ENCODE data around the gene LRFN2. TPM values are rescaled to one million over a fixed set of nuclear protein-coding genes. Genes with fewer than 3 reads are reported as not detected.

The LRFN2 gene
- total and polyA plus RNA-seq, 2 of the 8 experiments (the other 6 are each of a cell fraction or from before 2014, with no cell fraction given): 2.3 TPM

DNA sequence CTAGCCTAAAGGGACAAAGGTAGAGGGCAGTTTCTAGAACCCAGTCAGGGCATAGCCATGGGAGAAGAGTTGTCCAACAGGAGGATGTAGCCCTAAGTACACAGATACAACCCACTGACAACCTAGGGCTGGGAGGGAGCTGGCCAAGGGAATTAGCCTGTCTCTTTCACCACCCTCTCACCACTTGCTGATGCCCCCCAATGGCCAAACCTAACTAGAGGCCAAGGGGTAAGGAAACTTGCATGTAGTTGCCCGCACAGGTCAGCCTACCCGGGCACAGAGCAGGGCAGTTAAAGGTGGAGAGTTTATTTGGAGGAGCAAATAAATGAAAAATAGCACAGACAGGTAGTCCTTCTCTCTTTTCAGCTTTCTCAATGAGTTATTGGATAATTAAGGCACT, 143.3 kb downstream of the LRFN2 start:
- Histone ChIP-seq H2BK20ac (ENCODE audit: low read length) (peak overlapping the region; percentile 38; the same call in 1 of the 2 replicates), H3K14ac (ENCODE audit: insufficient read length) (no peak overlapping the region), H3K4me3 (ENCODE audit: extremely low read depth in 1 of 4, insufficient read depth in 2 of 4, low read depth in 3 of 4, low read length in 4 of 4) (no peak overlapping the region), H3K4ac (replicated peaks; ENCODE audit: insufficient read length, low read depth, low read length) (no peak overlapping the region), H3K23me2 (ENCODE audit: low read depth, low read length) (0 out of 2 replicates have a peak, but pooled peaks cover 2% of the 10 kb centered on the region), H2AK5ac (ENCODE audit: low read depth, low read length) (no peak overlapping the region), H3K79me2 (ENCODE audit: control insufficient read depth in 1 of 2, insufficient read depth in 2 of 2, low read length in 2 of 2) (no peaks in the 10 kb centered on the region), H4K91ac (replicated peaks; ENCODE audit: insufficient read length, low read length) (no peak overlapping the region), H3K79me1 (ENCODE audit: low read depth, low read length) (no peaks in the 10 kb centered on the region), H3K56ac (replicated peaks; ENCODE audit: insufficient read length, low read depth, low read length) (no peak overlapping the region), H3K23ac (ENCODE audit: insufficient read length) (no peak overlapping the region), H2BK15ac (ENCODE audit: low read length) (no peak overlapping the region), H4K20me1 (replicated peaks in 1 of 2; ENCODE audit: control insufficient read depth in 1 of 2, insufficient read depth in 2 of 2, low read length in 2 of 2) (no peaks in the 10 kb centered on the region), H2BK120ac (replicated peaks; ENCODE audit: low read depth, low read length) (no peak overlapping the region), H3K9ac (replicated peaks in 1 of 4; ENCODE audit: extremely low read depth in 1 of 4, low read depth in 3 of 4, low read length in 3 of 4) (no peak overlapping the region), H3K36me3 (ENCODE audit: control insufficient read depth in 2 of 4, insufficient read depth in 4 of 4, low read length in 3 of 4) (no peaks in the 10 kb centered on the region), H2BK12ac (ENCODE audit: low read depth, low read length) (peak overlapping the region; percentile 78; the same call in 1 of the 2 replicates), H2BK5ac (ENCODE audit: low read depth, low read length) (0 out of 2 replicates have a peak overlapping the region, but pooled peaks have one; percentile 44), H3K9me3 (ENCODE audit: insufficient read depth in 2 of 2, low read depth in 1 of 2, low read length in 1 of 2) (no peaks in the 10 kb centered on the region), H3K4me1 (replicated peaks in 1 of 4; ENCODE audit: control insufficient read depth in 3 of 4, insufficient read depth in 4 of 4, low read length in 3 of 4) (peaks cover 0 to 2% (median 0%) of the 10 kb centered on the region in 4 experiments; a peak in 2 of 7 replicates), H3K4me2 (ENCODE audit: insufficient read depth in 1 of 2, low read depth in 2 of 2, low read length in 2 of 2) (no peak overlapping the region), H3K27ac (ENCODE audit: low read depth, low read length) (no peak overlapping the region), H2AFZ (ENCODE audit: low read length) (no peak overlapping the region), H4K5ac (ENCODE audit: insufficient read length, low read depth, low read length) (no peak overlapping the region), H3K27me3 (replicated peaks in 1 of 4; ENCODE audit: control insufficient read depth in 3 of 4, extremely low read depth in 1 of 4, insufficient read depth in 3 of 4, low read length in 3 of 4) (no peaks in the 10 kb centered on the region), H4K8ac (ENCODE audit: extremely low read depth, insufficient read depth, low read length) (no peak overlapping the region), H3K18ac (ENCODE audit: extremely low read depth, low read length) (no peak overlapping the region)
- 87% methylated on average over 2 of the region's 2 CpGs; no CpG with 5 or more reads in 1 of the 2 experiments for WGBS, 2 experiments (ENCODE audit: extremely low coverage in 1 of 2, insufficient coverage in 1 of 2, insufficient read length in 1 of 2, insufficient replicate concordance in 2 of 2, low coverage in 1 of 2, low lambda C conversion rate in 2 of 2, missing lambda C conversion rate in 1 of 2)
- TF ChIP-seq, protein P1, sequence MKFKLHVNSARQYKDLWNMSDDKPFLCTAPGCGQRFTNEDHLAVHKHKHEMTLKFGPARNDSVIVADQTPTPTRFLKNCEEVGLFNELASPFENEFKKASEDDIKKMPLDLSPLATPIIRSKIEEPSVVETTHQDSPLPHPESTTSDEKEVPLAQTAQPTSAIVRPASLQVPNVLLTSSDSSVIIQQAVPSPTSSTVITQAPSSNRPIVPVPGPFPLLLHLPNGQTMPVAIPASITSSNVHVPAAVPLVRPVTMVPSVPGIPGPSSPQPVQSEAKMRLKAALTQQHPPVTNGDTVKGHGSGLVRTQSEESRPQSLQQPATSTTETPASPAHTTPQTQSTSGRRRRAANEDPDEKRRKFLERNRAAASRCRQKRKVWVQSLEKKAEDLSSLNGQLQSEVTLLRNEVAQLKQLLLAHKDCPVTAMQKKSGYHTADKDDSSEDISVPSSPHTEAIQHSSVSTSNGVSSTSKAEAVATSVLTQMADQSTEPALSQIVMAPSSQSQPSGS (IDR thresholded peaks at IDR 0.05; ENCODE audit: low read length): no peak
- TF ChIP-seq RAD21 (IDR thresholded peaks at IDR 0.05 in 1 of 2, conservative IDR thresholded peaks at IDR 0.05 in 1 of 2; ENCODE audit: low read depth in 2 of 2, low read length in 2 of 2): 0 out of 4 replicates have a peak, but pooled peaks of 1 of the 2 experiments have one; percentile 27
- no peak for FAIRE-seq
- ChIA-PET POLR2A (ENCODE audit: partially characterized antibody) (interaction anchor here (0.7 kb wide), 1 partner anchor 9 kb away, joined by 3 read pairs; no protein-coding TSS in a partner anchor), CTCF (ENCODE audit: partially characterized antibody) (interaction anchor here (0.8 to 2.3 kb wide), 6 partner anchors 11 to 467 kb away, joined by 3 to 8 read pairs (median 4); no protein-coding TSS in a partner anchor)
- no peak for DNase-seq (ENCODE audit: low read depth in 1 of 2, low spot score in 2 of 2)

Measured in H1 (cell line).